Dedifferentiated amniotic fluid mesenchymal stem cell (primary cell): ENCODE measurements around the gene RAB36.

Source experiments
- DNase-seq: peaks from one replicate; pipeline ENCODE4 v3.0.0-alpha.2; 2016; ENCODE audit errors: extremely low spot score

RAB36 gene

GRCh38 chr22:23205339-23206049 is 60.2 kb downstream of the RAB36 start:
- DNase-seq, result no peak

GRCh38 chr22:23206915-23207314 is 61.6 kb downstream of the RAB36 start:
- DNase-seq, result no peak

GRCh38 chr22:23207729-23208393 is 62.6 kb downstream of the RAB36 start:
- no peak for DNase-seq

- DNase-seq, result no peak
These were observed 65.3 kb downstream of the RAB36 start for GRCh38 chr22:23210428-23211170.

GRCh38 chr22:23211622-23212021 is 66.3 kb downstream of the RAB36 start:
- no peak for DNase-seq

GRCh38 chr22:23212061-23213021 is 67.1 kb downstream of the RAB36 start:
- DNase-seq, result no peak

- no peak for DNase-seq
These were observed 67.8 kb downstream of the RAB36 start for GRCh38 chr22:23213022-23213555.

GRCh38 chr22:23213581-23214334 is 68.5 kb downstream of the RAB36 start:
- no peak for DNase-seq
